ENCODE results near the gene CSNK1D.

- TF ChIP-seq ZNF396 (CRISPR knock-in tag; IDR thresholded peaks at IDR 0.05; ENCODE audit: borderline replicate concordance) (no peak), USF1 (CRISPR knock-in tag; IDR thresholded peaks at IDR 0.05) (no peak), ZNF532 (CRISPR knock-in tag; IDR thresholded peaks at IDR 0.05; ENCODE audit: borderline replicate concordance) (no peak), MLX (CRISPR knock-in tag; IDR thresholded peaks at IDR 0.05) (no peak), CTCF (IDR thresholded peaks at IDR 0.05) (no peak), ESRRA (CRISPR knock-in tag; IDR thresholded peaks at IDR 0.05; ENCODE audit: borderline replicate concordance) (no peak), SP1 (CRISPR knock-in tag; conservative IDR thresholded peaks at IDR 0.05) (no peak), ZNF138 (CRISPR knock-in tag; conservative IDR thresholded peaks at IDR 0.05) (no peak)
These were observed 33.5 kb downstream of the CSNK1D start for GRCh38 chr17:82239926-82240505.
